Retina (tissue), 1 donor: ENCODE results near the gene CCZ1B.
A peak's percentile ranks its signal among the peaks of the same experiment; 100 is the strongest.
"Not testable (repeated sequence)": the region's sequence is repeated elsewhere in the genome, so short reads cannot be mapped to it uniquely, and the experiment has no call there.

ENCODE experiments used
- DNase-seq: peaks from one replicate; pipeline ENCODE4 v3.0.0-alpha.2; 2016

CCZ1B gene

GRCh38 chr7:6830026-6830425 lies 4.0 kb upstream of the CCZ1B start:
- not testable (repeated sequence) for DNase-seq

- not testable (repeated sequence) for DNase-seq
Measured at GRCh38 chr7:6829616-6830015, 3.5 kb upstream of the CCZ1B start.

- DNase-seq: peak; percentile 14
Measured at GRCh38 chr7:6827180-6827579, 1.1 kb upstream of the CCZ1B start.

GRCh38 chr7:6825236-6826125 lies 594 bp downstream of the CCZ1B start:
- not testable (repeated sequence) for DNase-seq

- DNase-seq: not testable (repeated sequence)
Measured at GRCh38 chr7:6821622-6822021, 4.5 kb downstream of the CCZ1B start.

- not testable (repeated sequence) for DNase-seq
Measured at GRCh38 chr7:6815470-6815869, 10.6 kb downstream of the CCZ1B start.

GRCh38 chr7:6813011-6813410 lies 13.1 kb downstream of the CCZ1B start:
- not testable (repeated sequence) for DNase-seq

GRCh38 chr7:6807959-6808358 lies 18.1 kb downstream of the CCZ1B start:
- not testable (repeated sequence) for DNase-seq

GRCh38 chr7:6807393-6807918 lies 18.6 kb downstream of the CCZ1B start:
- not testable (repeated sequence) for DNase-seq

- not testable (repeated sequence) for DNase-seq
Measured at GRCh38 chr7:6800331-6800730, 25.7 kb downstream of the CCZ1B start.

GRCh38 chr7:6799887-6800286 lies 26.2 kb downstream of the CCZ1B start:
- not testable (repeated sequence) for DNase-seq

- DNase-seq: not testable (repeated sequence)
Measured at GRCh38 chr7:6798047-6798446, 28.0 kb downstream of the CCZ1B start.

- DNase-seq: not testable (repeated sequence)
Measured at GRCh38 chr7:6797218-6797617, 28.9 kb downstream of the CCZ1B start.

GRCh38 chr7:6794276-6794675 lies 31.8 kb downstream of the CCZ1B start:
- DNase-seq: not testable (repeated sequence)

GRCh38 chr7:6792113-6792872 lies 33.8 kb downstream of the CCZ1B start:
- not testable (repeated sequence) for DNase-seq

- DNase-seq: not testable (repeated sequence)
Measured at GRCh38 chr7:6789353-6789752, 36.7 kb downstream of the CCZ1B start.

- not testable (repeated sequence) for DNase-seq
Measured at GRCh38 chr7:6781581-6781980, 44.5 kb downstream of the CCZ1B start.

GRCh38 chr7:6761186-6761585 lies 64.9 kb downstream of the CCZ1B start:
- DNase-seq: not testable (repeated sequence)

- peak; percentile 32 for DNase-seq
Measured at GRCh38 chr7:6753964-6754363, 72.1 kb downstream of the CCZ1B start, which contains the start of gene RSPH10B2. RSPH10B2 (plus strand) TSS chr7:6754103; CDS start chr7:6757678, 3,575 bp downstream.

- DNase-seq: not testable (repeated sequence)
Measured at GRCh38 chr7:6750173-6750572, 75.9 kb downstream of the CCZ1B start.

GRCh38 chr7:6749335-6749734 lies 76.7 kb downstream of the CCZ1B start:
- DNase-seq: not testable (repeated sequence)
